Astrocyte of the spinal cord (primary cell): Measurements from ENCODE around the gene RHCG.

Source experiments
- DNase-seq: peaks from one replicate; pipeline ENCODE4 v3.0.0; 2011; ENCODE audit warnings: low read depth, low spot score
- H3K4me3 ChIP-seq: 2 replicates; pipeline ENCODE4 v1.5.1; 2011; ENCODE audit warnings: low read depth, mild to moderate bottlenecking, low read length, moderate library complexity
- in situ Hi-C: cut with HindIII; loops from 2 replicates; pipeline ENCODE4 v1.10.0; 2017; ENCODE audit warnings: low sequenced_read_pairs
- TF ChIP-seq, protein P1 (sequence below): IDR thresholded peaks from 2 replicates; pipeline ENCODE4 v1.5.1; 2012; ENCODE audit warnings: low read depth, mild to moderate bottlenecking, low read length, inconsistent platforms

The RHCG gene

DNA sequence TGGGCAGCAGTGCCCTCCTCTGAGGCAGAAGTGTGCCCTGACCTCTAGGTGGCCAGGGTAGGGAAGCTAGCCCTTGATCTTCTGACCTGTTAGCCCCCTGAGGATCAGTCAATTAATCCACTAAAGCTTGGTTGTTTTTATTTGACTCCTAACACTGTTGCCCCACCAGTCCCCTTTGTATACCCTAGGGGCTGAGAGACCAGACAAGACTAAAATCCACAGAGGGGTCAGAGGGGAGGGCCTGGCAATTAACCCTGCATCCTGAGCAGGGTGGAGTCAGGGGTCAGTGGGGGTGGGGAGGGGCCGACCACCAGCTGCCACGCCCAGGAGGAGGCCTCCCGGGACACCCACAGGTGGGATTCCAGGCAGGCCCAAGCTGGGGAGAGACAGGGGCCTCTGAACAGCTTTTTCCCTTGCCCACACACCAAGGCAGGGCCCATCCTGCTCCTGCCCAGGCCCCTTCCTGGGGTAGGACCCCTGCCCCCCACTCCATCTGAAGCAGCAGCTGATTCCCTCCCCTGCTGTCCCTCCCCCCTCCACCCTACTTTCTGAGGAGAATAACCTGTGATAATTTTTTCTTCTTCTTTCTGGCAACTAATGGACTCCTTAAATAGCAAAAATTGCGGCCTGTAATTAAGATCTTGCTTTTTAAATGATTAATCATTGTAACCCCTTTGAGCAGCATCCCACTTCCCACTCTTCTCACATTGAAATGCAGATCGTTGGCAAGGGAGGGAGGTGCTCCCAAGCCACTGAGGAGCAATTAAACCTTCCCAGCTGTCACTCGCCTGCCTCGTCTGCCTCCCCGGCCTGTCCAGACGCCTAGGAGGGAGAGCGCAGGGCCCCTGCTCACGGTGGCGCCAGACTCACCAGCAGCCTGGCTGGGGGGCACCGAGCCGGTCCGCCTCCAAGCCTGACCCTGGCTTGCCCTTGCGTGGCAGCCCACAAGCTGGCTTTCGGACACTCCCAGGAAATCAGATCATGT is 51.9 kb downstream of the RHCG start:
- in situ Hi-C loops: no loop called here
- no peak for DNase-seq
- no peak overlapping the region for H3K4me3 ChIP-seq
- TF ChIP-seq, protein P1, sequence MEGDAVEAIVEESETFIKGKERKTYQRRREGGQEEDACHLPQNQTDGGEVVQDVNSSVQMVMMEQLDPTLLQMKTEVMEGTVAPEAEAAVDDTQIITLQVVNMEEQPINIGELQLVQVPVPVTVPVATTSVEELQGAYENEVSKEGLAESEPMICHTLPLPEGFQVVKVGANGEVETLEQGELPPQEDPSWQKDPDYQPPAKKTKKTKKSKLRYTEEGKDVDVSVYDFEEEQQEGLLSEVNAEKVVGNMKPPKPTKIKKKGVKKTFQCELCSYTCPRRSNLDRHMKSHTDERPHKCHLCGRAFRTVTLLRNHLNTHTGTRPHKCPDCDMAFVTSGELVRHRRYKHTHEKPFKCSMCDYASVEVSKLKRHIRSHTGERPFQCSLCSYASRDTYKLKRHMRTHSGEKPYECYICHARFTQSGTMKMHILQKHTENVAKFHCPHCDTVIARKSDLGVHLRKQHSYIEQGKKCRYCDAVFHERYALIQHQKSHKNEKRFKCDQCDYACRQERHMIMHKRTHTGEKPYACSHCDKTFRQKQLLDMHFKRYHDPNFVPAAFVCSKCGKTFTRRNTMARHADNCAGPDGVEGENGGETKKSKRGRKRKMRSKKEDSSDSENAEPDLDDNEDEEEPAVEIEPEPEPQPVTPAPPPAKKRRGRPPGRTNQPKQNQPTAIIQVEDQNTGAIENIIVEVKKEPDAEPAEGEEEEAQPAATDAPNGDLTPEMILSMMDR: no peak

- TF ChIP-seq, protein P1: no peak
- no peak for DNase-seq
- no peak overlapping the region for H3K4me3 ChIP-seq
- in situ Hi-C loops: no loop called here
Observed at GRCh38 chr15:89443581-89443980, 52.8 kb downstream of the RHCG start.

GRCh38 chr15:89442671-89443307 is 53.6 kb downstream of the RHCG start:
- in situ Hi-C loops: no loop called here
- TF ChIP-seq, protein P1: peak; percentile 74
- DNase-seq: peak; percentile 9
- no peak overlapping the region for H3K4me3 ChIP-seq

GRCh38 chr15:89442155-89442554 is 54.2 kb downstream of the RHCG start:
- H3K4me3 ChIP-seq: no peak overlapping the region
- TF ChIP-seq, protein P1: no peak
- in situ Hi-C loops: no loop called here
- DNase-seq: no peak

DNA sequence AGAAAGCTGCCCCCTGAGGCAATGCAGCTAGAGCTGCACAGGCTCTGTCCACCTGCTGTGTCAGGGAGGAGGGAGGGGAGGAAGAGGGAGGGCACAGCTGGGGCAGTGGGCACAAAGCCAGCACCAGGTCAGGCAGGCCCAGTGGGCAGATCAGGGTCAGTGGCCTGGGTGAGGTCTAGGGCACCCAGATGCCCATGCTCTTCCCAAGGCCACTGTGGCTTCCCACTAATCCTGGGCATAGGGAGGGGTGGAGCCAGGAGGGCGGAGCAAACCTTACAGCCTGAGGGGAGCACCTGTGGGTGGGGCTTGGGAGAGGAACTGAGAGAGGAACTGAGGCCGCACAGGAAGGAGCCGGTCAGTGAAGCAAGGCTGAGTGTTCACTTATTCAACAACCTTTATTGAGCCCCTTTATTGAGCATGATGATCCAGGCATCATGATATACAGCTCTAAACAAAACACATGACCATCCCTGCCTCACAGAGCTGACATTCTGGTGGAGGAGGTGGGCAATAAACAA is 55.0 kb downstream of the RHCG start:
- H3K4me3 ChIP-seq: no peak overlapping the region
- in situ Hi-C loops: no loop called here
- TF ChIP-seq, protein P1: no peak
- DNase-seq: no peak

DNA sequence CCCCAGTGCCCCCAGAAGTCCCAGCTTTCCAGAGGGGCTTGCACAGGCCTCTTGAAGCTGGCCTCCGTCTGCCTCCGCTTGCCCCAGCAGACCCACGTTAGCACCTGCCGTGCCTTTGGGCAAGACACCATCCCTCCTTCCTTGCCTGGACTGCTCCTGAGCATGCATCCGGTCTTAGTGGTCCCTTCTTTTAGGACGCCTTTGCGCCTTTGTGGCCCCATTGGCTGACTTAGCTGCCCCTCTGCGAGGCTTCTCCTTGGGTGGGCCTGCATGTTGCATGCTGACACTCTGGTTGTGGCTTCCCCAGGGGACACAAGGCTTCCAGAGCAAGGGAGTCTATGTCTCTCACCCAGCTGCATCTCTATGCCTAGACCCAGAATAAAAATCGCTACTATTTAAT is 56.6 kb downstream of the RHCG start:
- TF ChIP-seq, protein P1: no peak
- H3K4me3 ChIP-seq: no peak overlapping the region
- in situ Hi-C loops: no loop called here
- no peak for DNase-seq
